ENCODE results near the gene CCNI. TPM values are rescaled to one million over a fixed set of nuclear protein-coding genes. Genes with fewer than 3 reads are reported as not detected.

CCNI gene, protein sequence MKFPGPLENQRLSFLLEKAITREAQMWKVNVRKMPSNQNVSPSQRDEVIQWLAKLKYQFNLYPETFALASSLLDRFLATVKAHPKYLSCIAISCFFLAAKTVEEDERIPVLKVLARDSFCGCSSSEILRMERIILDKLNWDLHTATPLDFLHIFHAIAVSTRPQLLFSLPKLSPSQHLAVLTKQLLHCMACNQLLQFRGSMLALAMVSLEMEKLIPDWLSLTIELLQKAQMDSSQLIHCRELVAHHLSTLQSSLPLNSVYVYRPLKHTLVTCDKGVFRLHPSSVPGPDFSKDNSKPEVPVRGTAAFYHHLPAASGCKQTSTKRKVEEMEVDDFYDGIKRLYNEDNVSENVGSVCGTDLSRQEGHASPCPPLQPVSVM
- 45.5 and 77.6 TPM in 2 replicates for total RNA-seq (2014; rRNA removed; shearing (Covaris generic))

DNA sequence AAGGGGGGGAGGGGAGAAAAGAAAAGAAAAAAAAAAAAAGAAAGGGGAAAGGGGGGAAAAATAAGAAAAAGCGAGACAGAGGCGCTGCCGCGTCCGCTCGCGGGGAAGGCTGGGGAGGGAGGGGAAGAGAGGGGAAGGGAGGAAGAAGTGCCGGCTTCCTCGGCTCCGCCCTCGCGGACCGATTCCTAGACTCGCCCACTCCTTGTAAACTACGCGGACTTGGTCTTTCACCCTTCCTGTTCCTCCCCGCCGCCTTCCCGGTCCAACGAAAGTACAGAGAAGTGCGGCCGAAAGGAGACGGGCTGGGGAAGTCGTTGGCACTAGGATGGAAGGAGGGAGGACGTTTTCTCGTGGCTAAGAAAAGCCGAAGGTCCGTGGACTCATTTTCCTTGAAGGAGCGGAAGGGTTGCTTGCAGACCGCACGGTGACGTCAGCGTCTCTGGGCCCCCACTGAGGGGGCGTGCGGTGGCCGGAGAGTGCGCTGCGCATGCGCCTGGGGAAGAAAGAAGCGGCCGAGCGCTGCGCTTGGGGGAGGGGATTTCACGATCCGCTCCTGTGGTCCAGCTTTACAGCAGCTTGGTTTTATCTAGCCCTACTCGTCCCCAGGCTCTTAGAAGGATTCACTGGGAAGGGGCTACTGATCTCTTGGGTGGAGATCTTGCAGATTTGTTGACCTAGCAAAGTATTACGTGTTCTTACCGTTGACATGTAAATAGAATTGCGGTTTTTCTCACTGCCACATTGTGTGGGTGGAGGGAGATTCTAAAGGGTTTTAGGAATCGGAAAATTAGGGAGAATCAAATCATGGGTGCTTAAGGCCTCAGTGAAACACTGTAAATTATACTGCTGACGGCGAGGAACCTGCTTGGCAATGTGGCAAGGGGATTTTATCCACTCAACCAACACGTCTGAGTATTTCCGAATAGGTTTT, at the start of gene CCNI:
TSS of gene CCNI (minus strand) at position 121 of the 931 bp plus-strand sequence. CDS start 9,627 bp downstream, outside the sequence.

Other genes with a start within 250 kb of the CCNI start
- gene SOWAHB, start 177.8 kb downstream of the CCNI start, total RNA-seq (2014; rRNA removed; shearing (Covaris generic)), result not detected in 2 replicates
- gene SEPTIN11, start 126.2 kb downstream of the CCNI start, total RNA-seq (2014; rRNA removed; shearing (Covaris generic)), result 57.2 and 79.9 TPM in 2 replicates
- gene CCNG2, start 81.2 kb upstream of the CCNI start, total RNA-seq (2014; rRNA removed; shearing (Covaris generic)), result 4.9 and 7.0 TPM in 2 replicates

Data from A375 (cell line).